GM23338 (cell line): ENCODE data around the gene EVI5L. TPM values are rescaled to one million over a fixed set of nuclear protein-coding genes. Genes with fewer than 3 reads are reported as not detected.

Experiments used
- ATAC-seq: fragments of 200-7000 bp; cut with Tn5 transposase; 3 replicates; pipeline ENCODE4 v1.9.1; 2020
- DNase-seq: peaks from one replicate; pipeline ENCODE4 v3.0.0-alpha.2; 2015; ENCODE audit warnings: low spot score
- H2AFZ ChIP-seq: fragments of 200-600 bp; sonication (generic); 2 replicates; pipeline ENCODE4 v1.8.0; 2016; ENCODE audit warnings: antibody characterized with exemption, mild to moderate bottlenecking, moderate library complexity
- H3F3A ChIP-seq: fragments of 200-600 bp; sonication (generic); replicated peaks from 2 replicates; pipeline ENCODE4 v1.8.0; 2017; ENCODE audit warnings: antibody characterized with exemption, mixed run types, low read depth
- H3K27ac ChIP-seq: fragments of 200-600 bp; sonication (generic); 2 replicates; pipeline ENCODE4 v1.6.1; 2016; ENCODE audit warnings: low read depth
- H3K27me3 ChIP-seq: fragments of 200-600 bp; sonication (generic); 2 replicates; pipeline ENCODE4 v1.8.0; 2016; ENCODE audit warnings: mild to moderate bottlenecking, mixed run types, moderate library complexity; ENCODE audit not compliant: insufficient read depth
- H3K36me3 ChIP-seq: fragments of 200-600 bp; sonication (generic); 2 replicates; pipeline ENCODE4 v1.8.0; 2016; ENCODE audit warnings: mild to moderate bottlenecking; ENCODE audit not compliant: insufficient read depth
- H3K4me1 ChIP-seq: fragments of 200-600 bp; sonication (generic); 2 replicates; pipeline ENCODE4 v1.8.0; 2016; ENCODE audit warnings: mild to moderate bottlenecking, moderate library complexity; ENCODE audit not compliant: insufficient read depth
- H3K4me2 ChIP-seq: fragments of 200-600 bp; sonication (generic); 2 replicates; pipeline ENCODE4 v1.7.1; 2017; ENCODE audit warnings: mixed run types
- H3K4me3 ChIP-seq: fragments of 200-600 bp; sonication (generic); 2 replicates; pipeline ENCODE4 v1.6.1; 2016; ENCODE audit warnings: mixed run types
- H3K79me2 ChIP-seq: fragments of 200-600 bp; sonication (generic); replicated peaks from 2 replicates; pipeline ENCODE4 v1.8.0; 2017; ENCODE audit warnings: mild to moderate bottlenecking; ENCODE audit not compliant: insufficient read depth
- H3K9me2 ChIP-seq: fragments of 200-600 bp; sonication (generic); 2 replicates; pipeline ENCODE4 v1.8.0; 2017; ENCODE audit not compliant: insufficient read depth
- H4K20me1 ChIP-seq: fragments of 200-600 bp; sonication (generic); replicated peaks from 2 replicates; pipeline ENCODE4 v1.8.0; 2017; ENCODE audit warnings: mild to moderate bottlenecking; ENCODE audit not compliant: insufficient read depth
- H3K27ac Mint-ChIP-seq: 2 replicates; pipeline ENCODE4 v1.8.0; 2020; ENCODE audit warnings: inconsistent platforms, mild to moderate bottlenecking, moderate library complexity, mixed read lengths
- H3K27me3 Mint-ChIP-seq: 3 replicates; pipeline ENCODE4 v1.8.0; 2022; ENCODE audit warnings: low read depth, mild to moderate bottlenecking, moderate library complexity, mixed read lengths, inconsistent platforms; ENCODE audit not compliant: insufficient read depth, poor library complexity
- H3K36me3 Mint-ChIP-seq: 3 replicates; pipeline ENCODE4 v1.8.0; 2021; ENCODE audit warnings: low read depth, mild to moderate bottlenecking, inconsistent platforms, moderate library complexity, mixed read lengths
- H3K4me1 Mint-ChIP-seq: 3 replicates; pipeline ENCODE4 v1.8.0; 2020; ENCODE audit warnings: mild to moderate bottlenecking, inconsistent platforms, mixed read lengths
- H3K4me3 Mint-ChIP-seq: 3 replicates; pipeline ENCODE4 v1.8.0; 2021; ENCODE audit warnings: moderate library complexity, mild to moderate bottlenecking, inconsistent platforms, mixed read lengths
- H3K9me3 Mint-ChIP-seq: 3 replicates; pipeline ENCODE4 v1.8.0; 2020; ENCODE audit warnings: moderate library complexity, mild to moderate bottlenecking, inconsistent platforms, mixed read lengths
- CREB1 ChIP-seq: fragments of 250-450 bp; sonication (Bioruptor Pico); IDR thresholded peaks from 2 replicates; pipeline ENCODE4 v1.5.0; 2020; ENCODE audit warnings: low read depth, mild to moderate bottlenecking, moderate library complexity
- ETS1 ChIP-seq: IDR thresholded peaks from 2 replicates; pipeline ENCODE4 v1.6.1; 2016; ENCODE audit warnings: antibody characterized with exemption
- EZH2phosphoT487 ChIP-seq: fragments of 200-600 bp; sonication (generic); IDR thresholded peaks from one replicate; pipeline ENCODE4 v1.8.1; 2018; ENCODE audit warnings: antibody characterized with exemption; ENCODE audit not compliant: unreplicated experiment
- JUNB ChIP-seq: IDR thresholded peaks from one replicate; pipeline ENCODE4 v1.6.1; 2016; ENCODE audit warnings: antibody characterized with exemption; ENCODE audit not compliant: unreplicated experiment
- REST ChIP-seq: IDR thresholded peaks from one replicate; pipeline ENCODE4 v1.6.1; 2018; ENCODE audit warnings: antibody characterized with exemption; ENCODE audit not compliant: unreplicated experiment
- STAT1 ChIP-seq: IDR thresholded peaks from one replicate; pipeline ENCODE4 v1.6.1; 2016; ENCODE audit warnings: antibody characterized with exemption; ENCODE audit not compliant: unreplicated experiment
- ZNF114 ChIP-seq: fragments of 250-450 bp; sonication (Bioruptor Pico); IDR thresholded peaks from 2 replicates; pipeline ENCODE4 v1.5.0; 2020; ENCODE audit warnings: mild to moderate bottlenecking, moderate library complexity
- ZNF331 ChIP-seq: fragments of 250-450 bp; sonication (Bioruptor Pico); IDR thresholded peaks from 2 replicates; pipeline ENCODE4 v1.5.0; 2020; ENCODE audit warnings: low read depth, mild to moderate bottlenecking, moderate library complexity
- polyA plus RNA-seq: library from polyadenylated mRNA; unstranded; fragments of >200 nt; fragmentation: Nextera tagmentation; extraction: Ambion mirVana; gene quantifications from 2 replicates; pipeline ENCODE4 v1.2.1, GENCODE V29; 2016
- total RNA-seq: library from RNA; depleted of rRNA; stranded (reverse); fragments of >200 nt; shearing (Covaris generic); gene quantifications from 2 replicates; pipeline ENCODE4 v1.2.3, GENCODE V29; 2014
- TF ChIP-seq, protein P1 (sequence below), 2 experiments: fragments of 200-600 bp in 1 of 2; sonication (generic) in 1 of 2; conservative IDR thresholded peaks; 2 replicates each; pipeline versions ENCODE4 v1.5.1 to v1.6.1; 2016 to 2017; ENCODE audit warnings: antibody characterized with exemption in 2 of 2, low read depth in 2 of 2, mild to moderate bottlenecking in 2 of 2, moderate library complexity in 1 of 2

The EVI5L gene
- total and polyA plus RNA-seq, 2 experiments from 2014 or later = 4.5 to 16.2 TPM

- TF ChIP-seq REST (no peak), STAT1 (no peak)
Measured at GRCh38 chr19:7898967-7899366, 68.9 kb downstream of the EVI5L start (continued).

DNA sequence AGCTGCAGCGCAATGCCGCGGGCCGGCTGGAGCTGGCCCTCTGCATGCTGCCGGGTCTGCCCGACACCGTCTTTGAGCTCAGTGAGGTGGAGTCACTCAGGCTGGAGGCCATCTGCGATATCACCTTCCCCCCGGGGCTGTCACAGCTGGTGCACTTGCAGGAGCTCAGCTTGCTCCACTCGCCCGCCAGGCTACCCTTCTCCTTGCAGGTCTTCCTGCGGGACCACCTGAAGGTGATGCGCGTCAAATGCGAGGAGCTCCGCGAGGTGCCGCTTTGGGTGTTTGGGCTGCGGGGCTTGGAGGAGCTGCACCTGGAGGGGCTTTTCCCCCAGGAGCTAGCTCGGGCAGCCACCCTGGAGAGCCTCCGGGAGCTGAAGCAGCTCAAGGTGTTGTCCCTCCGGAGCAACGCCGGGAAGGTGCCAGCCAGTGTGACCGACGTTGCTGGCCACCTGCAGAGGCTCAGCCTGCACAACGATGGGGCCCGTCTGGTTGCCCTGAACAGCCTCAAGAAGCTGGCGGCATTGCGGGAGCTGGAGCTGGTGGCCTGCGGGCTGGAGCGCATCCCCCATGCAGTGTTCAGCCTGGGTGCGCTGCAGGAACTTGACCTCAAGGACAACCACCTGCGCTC, 69.8 kb downstream of the EVI5L start:
- H3K27me3 ChIP-seq = no peaks in the 10 kb centered on the region
- H3F3A ChIP-seq = peaks cover 6% of the 10 kb centered on the region; the same call in 1 of the 2 replicates
- peaks cover 5% of the 10 kb centered on the region for H3K79me2 ChIP-seq
- peaks cover 23% of the 10 kb centered on the region for H3K27me3 Mint-ChIP-seq
- H3K36me3 ChIP-seq = no peaks in the 10 kb centered on the region
- no peak for ATAC-seq
- no peak for DNase-seq
- no peak overlapping the region for H3K27ac ChIP-seq
- H3K4me1 Mint-ChIP-seq = peaks cover 12% of the 10 kb centered on the region
- peaks cover 6% of the 10 kb centered on the region; the same call in 1 of the 3 replicates for H3K9me3 Mint-ChIP-seq
- no peak overlapping the region for H2AFZ ChIP-seq
- peaks cover 9% of the 10 kb centered on the region for H3K4me1 ChIP-seq
- no peak overlapping the region for H3K27ac Mint-ChIP-seq
- no peaks in the 10 kb centered on the region; the same call in 1 of the 2 replicates for H4K20me1 ChIP-seq
- no peak overlapping the region for H3K4me3 ChIP-seq
- H3K9me2 ChIP-seq = no peaks in the 10 kb centered on the region
- H3K4me3 Mint-ChIP-seq = no peak overlapping the region
- H3K4me2 ChIP-seq = no peak overlapping the region
- H3K36me3 Mint-ChIP-seq = peaks cover 14% of the 10 kb centered on the region; the same call in 2 of the 3 replicates
- no peak for TF ChIP-seq ZNF331
- TF ChIP-seq REST = no peak
- TF ChIP-seq JUNB = no peak
- TF ChIP-seq, protein P1, sequence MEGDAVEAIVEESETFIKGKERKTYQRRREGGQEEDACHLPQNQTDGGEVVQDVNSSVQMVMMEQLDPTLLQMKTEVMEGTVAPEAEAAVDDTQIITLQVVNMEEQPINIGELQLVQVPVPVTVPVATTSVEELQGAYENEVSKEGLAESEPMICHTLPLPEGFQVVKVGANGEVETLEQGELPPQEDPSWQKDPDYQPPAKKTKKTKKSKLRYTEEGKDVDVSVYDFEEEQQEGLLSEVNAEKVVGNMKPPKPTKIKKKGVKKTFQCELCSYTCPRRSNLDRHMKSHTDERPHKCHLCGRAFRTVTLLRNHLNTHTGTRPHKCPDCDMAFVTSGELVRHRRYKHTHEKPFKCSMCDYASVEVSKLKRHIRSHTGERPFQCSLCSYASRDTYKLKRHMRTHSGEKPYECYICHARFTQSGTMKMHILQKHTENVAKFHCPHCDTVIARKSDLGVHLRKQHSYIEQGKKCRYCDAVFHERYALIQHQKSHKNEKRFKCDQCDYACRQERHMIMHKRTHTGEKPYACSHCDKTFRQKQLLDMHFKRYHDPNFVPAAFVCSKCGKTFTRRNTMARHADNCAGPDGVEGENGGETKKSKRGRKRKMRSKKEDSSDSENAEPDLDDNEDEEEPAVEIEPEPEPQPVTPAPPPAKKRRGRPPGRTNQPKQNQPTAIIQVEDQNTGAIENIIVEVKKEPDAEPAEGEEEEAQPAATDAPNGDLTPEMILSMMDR (conservative IDR thresholded peaks at IDR 0.05; ENCODE audit: low read depth in 2 of 2) = no peak
- no peak for TF ChIP-seq ETS1
- TF ChIP-seq ZNF114 = no peak
- no peak for TF ChIP-seq CREB1 (CRISPR knock-in tag)
- TF ChIP-seq STAT1 = no peak
- no peak for TF ChIP-seq EZH2phosphoT487
